Measurements from ENCODE around the gene ASAP2.
A peak's percentile ranks its signal among the peaks of the same experiment; 100 is the strongest.
"Not testable (repeated sequence)": the region's sequence is repeated elsewhere in the genome, so short reads cannot be mapped to it uniquely, and the experiment has no call there.

Gene ASAP2

GRCh38 chr2:9388950-9389911 is 182.6 kb downstream of the ASAP2 start:
- no peak for DNase-seq

- no peak for DNase-seq
Observed at GRCh38 chr2:9390151-9390850, 183.7 kb downstream of the ASAP2 start.

- no peak for DNase-seq
Observed at GRCh38 chr2:9390991-9391390, 184.4 kb downstream of the ASAP2 start.

- no peak for DNase-seq
Observed at GRCh38 chr2:9391961-9392720, 185.5 kb downstream of the ASAP2 start.

GRCh38 chr2:9392898-9393765 is 186.5 kb downstream of the ASAP2 start:
- peak; percentile 48 for DNase-seq

GRCh38 chr2:9394816-9395215 is 188.2 kb downstream of the ASAP2 start:
- DNase-seq = no peak

GRCh38 chr2:9397201-9397600 is 190.6 kb downstream of the ASAP2 start:
- DNase-seq = no peak

- not testable (repeated sequence) for DNase-seq
Observed at GRCh38 chr2:9398251-9398650, 191.6 kb downstream of the ASAP2 start.

- no peak for DNase-seq
Observed at GRCh38 chr2:9398881-9399780, 192.5 kb downstream of the ASAP2 start.

- no peak for DNase-seq
Observed at GRCh38 chr2:9400268-9401058, 193.9 kb downstream of the ASAP2 start.

- DNase-seq = no peak
Observed at GRCh38 chr2:9401059-9401547, 194.5 kb downstream of the ASAP2 start.

- DNase-seq = no peak
Observed at GRCh38 chr2:9401646-9402371, 195.2 kb downstream of the ASAP2 start.

GRCh38 chr2:9403924-9404323 is 197.3 kb downstream of the ASAP2 start:
- DNase-seq = peak; percentile 24

GRCh38 chr2:9404451-9404850 is 197.8 kb downstream of the ASAP2 start:
- no peak for DNase-seq

GRCh38 chr2:9405636-9406035 is 199.0 kb downstream of the ASAP2 start:
- peak; percentile 17 for DNase-seq

GRCh38 chr2:9406529-9407362 is 200.1 kb downstream of the ASAP2 start:
- DNase-seq = no peak

GRCh38 chr2:9407363-9407811 is 200.8 kb downstream of the ASAP2 start:
- no peak for DNase-seq

GRCh38 chr2:9408641-9409151 is 202.1 kb downstream of the ASAP2 start:
- no peak for DNase-seq
